ENCODE data around the gene BMPR1A.

DNA sequence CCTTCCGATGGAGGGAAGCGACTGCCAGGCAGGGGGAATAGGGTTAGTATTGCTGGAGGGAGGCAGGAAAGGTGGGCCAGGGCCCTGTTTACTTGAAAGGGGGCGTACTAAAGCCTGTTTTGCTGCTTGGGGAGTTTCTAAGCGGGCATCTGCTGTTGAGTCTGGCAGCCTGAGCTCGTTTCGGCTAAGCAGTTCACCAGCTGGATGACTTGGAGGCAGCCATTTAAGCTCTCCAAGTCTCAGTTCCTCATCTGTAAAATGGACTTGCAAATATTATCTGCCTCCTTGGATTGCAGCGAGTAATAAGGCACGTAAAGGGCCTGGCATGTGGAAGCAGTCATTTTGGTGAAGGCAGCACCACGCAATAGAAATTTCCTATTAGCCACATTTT is 44.1 kb upstream of the BMPR1A start:
- TF ChIP-seq EP300 (IDR thresholded peaks at IDR 0.05; ENCODE audit: low read length) (no peak), CC2D1A (IDR thresholded peaks at IDR 0.05) (no peak)

All from K562 (cell line).